Fibroblast of villous mesenchyme (primary cell): ENCODE results near the gene DKK1. TPM values are rescaled to one million over a fixed set of nuclear protein-coding genes. Genes with fewer than 3 reads are reported as not detected.
A peak's percentile ranks its signal among the peaks of the same experiment; 100 is the strongest.

Source experiments
- DNase-seq: peaks from one replicate; pipeline ENCODE4 v3.0.0-alpha.2; 2010; ENCODE audit warnings: low read depth
- H3K4me3 ChIP-seq: 2 replicates; pipeline ENCODE4 v1.5.1; 2011; ENCODE audit warnings: low read depth, mild to moderate bottlenecking, low read length
- total RNA-seq: library from RNA; depleted of rRNA; stranded (reverse); fragments of >200 nt; gene quantifications from 2 replicates; pipeline ENCODE4 v1.2.3, GENCODE V29; 2012
- TF ChIP-seq, protein P1 (sequence below): IDR thresholded peaks from 2 replicates; pipeline ENCODE4 v1.5.1; 2012; ENCODE audit warnings: low read depth, mild to moderate bottlenecking, low read length; ENCODE audit not compliant: insufficient read depth

Gene DKK1
- total RNA-seq, 1 donor = 138 TPM

DNA sequence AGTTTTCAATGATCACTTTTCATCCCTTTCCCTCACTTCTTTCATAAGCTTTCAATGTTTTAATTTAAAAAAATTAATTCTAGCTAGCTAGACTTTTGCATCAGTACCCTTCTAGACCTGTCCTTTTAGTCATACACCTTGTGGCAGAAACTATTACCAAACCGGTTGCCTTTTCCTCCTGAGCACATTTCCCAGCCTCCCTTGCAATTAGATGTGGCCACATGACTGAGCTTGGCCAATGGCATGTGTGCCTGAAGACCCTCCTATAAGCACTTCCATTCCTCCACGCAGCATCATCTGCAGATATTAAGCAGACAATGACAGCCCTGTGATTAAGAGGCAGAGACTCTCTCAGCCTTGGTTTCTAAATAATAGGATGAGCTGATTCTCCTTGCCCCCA lies 12.3 kb downstream of the DKK1 start:
- no peak overlapping the region for H3K4me3 ChIP-seq

DNA sequence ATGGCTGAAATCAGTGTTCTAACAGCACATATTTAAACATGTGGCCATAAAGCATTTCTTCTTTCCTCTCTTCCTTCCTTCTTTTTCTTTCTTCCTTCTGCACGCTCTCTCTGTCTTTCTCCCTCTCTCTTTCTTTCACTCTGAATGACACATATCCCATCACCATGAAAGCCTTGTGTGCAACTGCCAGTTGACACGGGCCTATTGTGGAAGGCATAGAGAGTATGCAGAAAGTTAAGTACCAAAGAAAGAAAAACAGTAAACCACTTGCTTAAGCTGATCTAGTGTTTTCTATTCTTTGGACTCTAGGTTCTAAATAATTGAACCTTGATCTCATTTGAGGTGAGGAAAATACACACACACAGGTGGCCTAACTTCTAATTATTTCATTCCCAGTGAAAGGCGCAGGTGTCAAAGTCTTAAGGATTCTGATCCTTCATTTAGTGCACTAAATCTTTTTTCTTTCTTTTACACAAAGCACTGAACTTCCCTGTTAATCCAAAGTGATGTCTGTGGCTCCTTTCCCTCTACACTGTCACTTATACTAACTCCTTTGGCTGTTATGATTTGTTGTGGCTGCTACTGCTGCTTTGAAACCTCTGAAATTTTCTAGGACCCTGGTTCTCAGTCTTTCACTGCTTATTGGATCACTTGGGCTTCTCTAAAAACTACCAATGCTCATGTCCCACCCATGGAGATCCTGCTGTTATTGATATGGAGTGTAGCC lies 17.7 kb downstream of the DKK1 start:
- H3K4me3 ChIP-seq = no peak overlapping the region
- TF ChIP-seq, protein P1, sequence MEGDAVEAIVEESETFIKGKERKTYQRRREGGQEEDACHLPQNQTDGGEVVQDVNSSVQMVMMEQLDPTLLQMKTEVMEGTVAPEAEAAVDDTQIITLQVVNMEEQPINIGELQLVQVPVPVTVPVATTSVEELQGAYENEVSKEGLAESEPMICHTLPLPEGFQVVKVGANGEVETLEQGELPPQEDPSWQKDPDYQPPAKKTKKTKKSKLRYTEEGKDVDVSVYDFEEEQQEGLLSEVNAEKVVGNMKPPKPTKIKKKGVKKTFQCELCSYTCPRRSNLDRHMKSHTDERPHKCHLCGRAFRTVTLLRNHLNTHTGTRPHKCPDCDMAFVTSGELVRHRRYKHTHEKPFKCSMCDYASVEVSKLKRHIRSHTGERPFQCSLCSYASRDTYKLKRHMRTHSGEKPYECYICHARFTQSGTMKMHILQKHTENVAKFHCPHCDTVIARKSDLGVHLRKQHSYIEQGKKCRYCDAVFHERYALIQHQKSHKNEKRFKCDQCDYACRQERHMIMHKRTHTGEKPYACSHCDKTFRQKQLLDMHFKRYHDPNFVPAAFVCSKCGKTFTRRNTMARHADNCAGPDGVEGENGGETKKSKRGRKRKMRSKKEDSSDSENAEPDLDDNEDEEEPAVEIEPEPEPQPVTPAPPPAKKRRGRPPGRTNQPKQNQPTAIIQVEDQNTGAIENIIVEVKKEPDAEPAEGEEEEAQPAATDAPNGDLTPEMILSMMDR = no peak
- no peak for DNase-seq

More for the DNA sequence above, 12.3 kb downstream of the DKK1 start:
- TF ChIP-seq, protein P1 = no peak
- no peak for DNase-seq

DNA sequence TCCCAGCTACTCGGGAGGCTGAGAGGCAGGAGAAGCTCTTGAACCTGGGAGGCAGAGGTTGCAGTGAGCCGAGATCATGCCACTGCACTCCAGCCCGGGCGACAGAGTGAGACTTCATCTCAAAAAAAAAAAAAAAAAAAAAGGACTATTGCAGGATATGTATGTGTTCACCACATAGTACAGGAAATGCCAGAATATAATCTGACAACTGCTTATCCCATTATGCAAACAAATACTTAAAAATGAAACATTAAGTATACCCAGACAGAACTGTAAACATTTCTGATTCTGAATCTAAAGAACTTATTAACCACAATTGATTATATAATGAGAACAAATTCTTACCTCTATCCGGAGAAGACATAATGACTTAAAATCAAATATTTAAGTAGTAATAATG lies 18.7 kb downstream of the DKK1 start:
- TF ChIP-seq, protein P1 = no peak
- H3K4me3 ChIP-seq = no peak overlapping the region
- peak; percentile 59 for DNase-seq

DNA sequence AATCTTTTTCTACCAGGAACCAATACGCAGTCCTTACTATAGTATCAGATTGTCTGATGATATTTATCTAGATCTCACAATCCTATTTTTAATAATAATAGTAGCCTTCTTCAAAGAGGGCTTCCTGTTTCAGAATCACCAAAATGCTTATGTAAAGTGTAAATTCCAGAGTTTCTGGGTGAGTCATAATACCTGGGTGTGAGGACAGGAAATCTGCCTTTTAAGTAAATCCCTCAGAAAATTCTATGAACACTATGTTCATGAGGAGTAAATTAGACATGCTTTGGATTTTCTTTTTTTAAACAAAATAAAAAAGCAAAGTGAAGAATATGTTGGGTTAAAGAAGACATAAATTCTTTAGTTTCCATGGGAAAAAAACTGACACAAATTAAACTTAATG lies 20.5 kb downstream of the DKK1 start:
- TF ChIP-seq, protein P1 = no peak
- H3K4me3 ChIP-seq = no peak overlapping the region
- peak; percentile 30 for DNase-seq

DNA sequence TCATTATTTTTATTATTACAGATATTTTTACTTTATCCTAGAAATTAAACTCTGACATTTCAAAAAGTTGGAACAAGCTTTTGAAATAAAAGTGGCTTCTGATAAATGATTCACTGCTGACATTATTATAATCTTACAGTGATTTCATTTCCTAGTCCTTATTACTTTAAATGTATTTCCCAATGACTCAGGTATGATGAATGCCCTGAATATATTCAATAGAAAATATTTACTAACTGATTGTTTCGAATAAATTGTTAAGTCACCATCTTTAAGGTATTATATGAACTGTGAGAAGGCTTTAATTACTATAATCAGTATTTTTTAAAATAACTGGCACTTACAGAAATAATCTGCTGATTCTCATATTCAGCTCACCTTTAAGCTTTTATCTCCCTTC lies 21.6 kb downstream of the DKK1 start:
- no peak for DNase-seq
- TF ChIP-seq, protein P1 = no peak
- H3K4me3 ChIP-seq = no peak overlapping the region

DNA sequence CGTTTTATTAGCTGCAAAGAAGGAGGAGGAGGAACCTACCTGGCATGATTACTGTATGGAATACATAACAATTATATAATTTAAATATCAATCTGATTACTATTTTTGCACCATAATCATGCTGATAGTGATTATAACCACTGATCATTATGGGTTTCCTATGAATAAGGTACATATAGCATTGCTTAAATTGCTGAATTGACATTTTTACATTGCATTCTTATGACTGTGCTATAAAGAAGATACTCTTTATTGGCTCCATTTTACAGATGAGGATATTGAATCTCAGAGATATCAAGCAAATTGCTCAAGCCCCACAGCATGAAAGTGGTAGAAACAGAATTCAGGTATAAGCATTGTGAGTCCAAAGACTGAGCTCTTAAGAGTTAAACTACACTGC lies 23.1 kb downstream of the DKK1 start:
- no peak for DNase-seq

More for the DNA sequence above, 23.1 kb downstream of the DKK1 start:
- H3K4me3 ChIP-seq = no peak overlapping the region
- TF ChIP-seq, protein P1 = no peak
